ENCODE results near the gene HS3ST3A1. TPM values are rescaled to one million over a fixed set of nuclear protein-coding genes. Genes with fewer than 3 reads are reported as not detected.

HS3ST3A1 gene
- total RNA-seq, 1 experiment from 2014 or later = 3.4 TPM

GRCh38 chr17:13642188-13642587 lies 40.5 kb upstream of the HS3ST3A1 start:
- H3K18ac ChIP-seq (ENCODE audit: insufficient read length, low read depth, low read length) = no peak overlapping the region
- H3K9ac ChIP-seq (ENCODE audit: extremely low read depth, insufficient read length, low read length) = no peak overlapping the region
- no peak overlapping the region for H2BK12ac ChIP-seq (ENCODE audit: insufficient read length, low read depth, low read length)
- H3K4me1 Mint-ChIP-seq = peaks cover 37 to 41% of the 10 kb centered on the region in 2 experiments
- H2BK5ac ChIP-seq (ENCODE audit: insufficient read length, low read length) = no peak overlapping the region
- H3K4me3 Mint-ChIP-seq = no peak overlapping the region
- H3K27me3 ChIP-seq (ENCODE audit: insufficient read depth, low read length) = no peaks in the 10 kb centered on the region
- no peaks in the 10 kb centered on the region for H3K9me3 Mint-ChIP-seq
- H4K5ac ChIP-seq (ENCODE audit: insufficient read length, low read depth, low read length) = no peak overlapping the region
- H2AK5ac ChIP-seq (ENCODE audit: insufficient read length, low read length) = no peak overlapping the region
- H3T11ph ChIP-seq (ENCODE audit: low read length) = no peak overlapping the region
- WGBS (ENCODE audit: extremely low coverage, insufficient read length, low lambda C conversion rate) = no CpG with 5 or more reads among the region's 2 CpGs
- no peak overlapping the region for H3K4me2 ChIP-seq (ENCODE audit: insufficient read depth, insufficient read length, low read length)
- H3K4me1 ChIP-seq (ENCODE audit: insufficient read depth, low read length) = peaks cover 10% of the 10 kb centered on the region; the same call in 1 of the 2 replicates
- TF ChIP-seq CTCF (conservative IDR thresholded peaks at IDR 0.05) = no peak
- no peaks in the 10 kb centered on the region for H3K27me3 Mint-ChIP-seq (ENCODE audit: low read depth)
- DNase-seq = no peak
- H3K56ac ChIP-seq (ENCODE audit: insufficient read length, low read depth, low read length) = no peak overlapping the region
- H2BK20ac ChIP-seq (ENCODE audit: low read depth, low read length, poor library complexity, severe bottlenecking) = no peak overlapping the region
- no peaks in the 10 kb centered on the region for H4K20me1 ChIP-seq (ENCODE audit: control insufficient read depth, insufficient read depth, insufficient read length)
- peaks cover 0 to 3% (median 0%) of the 10 kb centered on the region in 3 experiments; a peak in 1 of 7 replicates for H3K36me3 Mint-ChIP-seq (ENCODE audit: insufficient read depth in 1 of 3, low read depth in 3 of 3)
- no peaks in the 10 kb centered on the region for H3K23me2 ChIP-seq (ENCODE audit: insufficient read length, low read depth, low read length, poor library complexity, severe bottlenecking)
- H3K9me3 ChIP-seq (ENCODE audit: control insufficient read depth, low read depth, low read length) = no peaks in the 10 kb centered on the region
- H4K91ac ChIP-seq (ENCODE audit: insufficient read length, low read depth, low read length) = no peak overlapping the region
- H3K27ac ChIP-seq (ENCODE audit: insufficient read length, low read depth, low read length) = no peak overlapping the region
- H3K79me1 ChIP-seq (ENCODE audit: insufficient read depth, low read depth, low read length, poor library complexity, severe bottlenecking) = no peaks in the 10 kb centered on the region
- no peak overlapping the region for H3K23ac ChIP-seq (ENCODE audit: insufficient read length, low read depth, low read length)
- H3K27ac Mint-ChIP-seq = no peak overlapping the region
- H4K8ac ChIP-seq (replicated peaks; ENCODE audit: insufficient read length, low read depth, low read length) = no peak overlapping the region
- no peak overlapping the region for H2BK120ac ChIP-seq (ENCODE audit: low read depth, low read length, poor library complexity, severe bottlenecking)
- H3K4ac ChIP-seq (ENCODE audit: low read depth, low read length) = no peak overlapping the region
- H3K14ac ChIP-seq (ENCODE audit: insufficient read depth, low read length) = no peak overlapping the region
- H2AFZ ChIP-seq (ENCODE audit: low read length) = no peak overlapping the region
- no peak overlapping the region for H2BK15ac ChIP-seq (ENCODE audit: low read depth, low read length)
- no peaks in the 10 kb centered on the region for H3K79me2 ChIP-seq (ENCODE audit: insufficient read depth, low read length)
